ENCODE measurements around the gene EZR. TPM values are rescaled to one million over a fixed set of nuclear protein-coding genes. Genes with fewer than 3 reads are reported as not detected.

EZR gene
- total and polyA plus RNA-seq, 9 of the 15 experiments (the other 6 are each of a cell fraction or from before 2014, with no cell fraction given), result 36.5 to 162 (median 104) TPM

- TF ChIP-seq SMARCA5 (IDR thresholded peaks at IDR 0.05), result peak; percentile 100
- peak; percentile 39; the same call in 1 of the 2 replicates for TF ChIP-seq ELF2 (CRISPR knock-in tag; IDR thresholded peaks at IDR 0.05)
- no peak for TF ChIP-seq ZNF79 (CRISPR knock-in tag; IDR thresholded peaks at IDR 0.05; ENCODE audit: low read depth)
- TF ChIP-seq HDAC6 (IDR thresholded peaks at IDR 0.05; ENCODE audit: low read depth, low read length), result 0 out of 2 replicates have a peak, but pooled peaks have one; percentile 31
- peak; percentile 89 for TF ChIP-seq ADNP (tag; IDR thresholded peaks at IDR 0.05)
- TF ChIP-seq GMEB1 (CRISPR knock-in tag; IDR thresholded peaks at IDR 0.05), result 0 out of 2 replicates have a peak, but pooled peaks have one; percentile 50
- TF ChIP-seq FOXP1 (CRISPR knock-in tag; IDR thresholded peaks at IDR 0.05), result peak; percentile 96
- no peak for TF ChIP-seq TAF15 (IDR thresholded peaks at IDR 0.05; ENCODE audit: low read depth, low read length)
- TF ChIP-seq ID3 (CRISPR knock-in tag; IDR thresholded peaks at IDR 0.05), result no peak
- TF ChIP-seq ID3 (tag; IDR thresholded peaks at IDR 0.05), result peak; percentile 89
- TF ChIP-seq ELK3 (CRISPR knock-in tag; IDR thresholded peaks at IDR 0.05), result no peak
- TF ChIP-seq CEBPZ (IDR thresholded peaks at IDR 0.05; ENCODE audit: borderline replicate concordance, low read depth, low read length), result no peak
- peak; percentile 99 for TF ChIP-seq MAX (CRISPR knock-in tag; IDR thresholded peaks at IDR 0.05)
- TF ChIP-seq ZMIZ1 (IDR thresholded peaks at IDR 0.05; ENCODE audit: low read depth in 2 of 2, low read length in 2 of 2), result peak in 1 of 2 experiments; percentile 97; a peak in 2 of 4 replicates
- TF ChIP-seq KDM4B (IDR thresholded peaks at IDR 0.05; ENCODE audit: borderline replicate concordance in 2 of 2, low read depth in 1 of 2), result peak in 1 of 2 experiments; percentile 91; a peak in 3 of 4 replicates
- TF ChIP-seq NR1H2 (CRISPR knock-in tag; IDR thresholded peaks at IDR 0.05), result no peak
Measured at GRCh38 chr6:158853072-158853879, 34.1 kb upstream of the EZR start (continued).
